ENCODE data around the gene TNPO2. TPM values are rescaled to one million over a fixed set of nuclear protein-coding genes. Genes with fewer than 3 reads are reported as not detected.

TNPO2 gene
- total and polyA plus RNA-seq, 2 of the 13 experiments (the other 11 are each of a cell fraction or from before 2014, with no cell fraction given) = 31.7 to 61.0 TPM

DNA sequence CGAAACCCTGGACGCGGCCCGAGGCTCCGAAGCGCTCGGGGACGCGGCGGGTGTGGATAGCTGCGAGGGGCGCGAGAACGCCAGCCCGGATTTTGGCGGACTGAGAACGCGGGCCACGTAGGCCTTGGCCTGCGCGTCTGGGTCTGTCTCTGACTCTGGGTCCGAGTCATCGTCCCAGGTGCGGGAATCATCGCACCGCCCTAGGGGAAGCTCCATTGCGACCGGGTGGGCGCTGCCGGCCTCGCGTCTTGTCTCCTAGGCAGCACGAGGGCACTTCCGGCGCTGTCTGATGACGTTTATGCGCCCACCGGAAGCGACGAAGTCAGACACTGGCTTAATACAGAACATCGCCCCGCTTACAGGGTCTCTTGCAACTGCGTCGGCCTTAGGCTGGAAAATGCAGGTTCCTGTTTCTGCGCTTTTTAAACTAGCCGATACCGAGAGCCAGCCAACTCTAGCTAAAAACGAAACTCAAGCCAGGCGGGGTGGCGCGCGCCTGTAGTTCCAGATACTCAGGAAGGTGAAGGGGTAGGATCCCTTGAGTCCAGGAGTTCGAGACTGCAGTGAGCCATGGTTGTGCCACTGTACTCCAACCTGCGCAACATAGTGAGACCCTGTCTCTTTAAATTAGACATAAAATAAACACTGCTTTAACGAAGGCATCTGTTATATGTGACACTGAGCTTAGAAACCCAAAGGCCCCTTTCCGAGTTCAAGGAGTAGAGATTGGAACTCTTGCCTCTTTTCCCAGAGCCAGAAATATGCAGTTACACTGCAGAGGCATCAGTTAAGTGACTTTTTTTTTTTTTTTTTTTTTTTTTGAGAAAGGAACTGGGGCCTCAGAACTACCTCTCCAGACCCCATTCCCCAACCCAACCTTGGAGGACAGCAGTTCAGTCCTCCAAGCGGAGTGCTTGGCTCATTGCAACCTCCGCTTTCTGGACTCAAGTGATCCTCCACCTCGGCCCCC, 27.1 kb downstream of the TNPO2 start, which contains the start of gene FBXW9 (continued):
- TF ChIP-seq PHF21A (CRISPR knock-in tag; IDR thresholded peaks at IDR 0.05) (no peak), KAT7 (CRISPR knock-in tag; IDR thresholded peaks at IDR 0.05; ENCODE audit: borderline replicate concordance) (no peak), ZNF878 (CRISPR knock-in tag; IDR thresholded peaks at IDR 0.05) (no peak), DRAP1 (CRISPR knock-in tag; IDR thresholded peaks at IDR 0.05) (peak; percentile 75), ZFP90 (CRISPR knock-in tag; IDR thresholded peaks at IDR 0.05; ENCODE audit: borderline replicate concordance) (peak; percentile 59; the same call in 1 of the 2 replicates), BCLAF1 (IDR thresholded peaks at IDR 0.05) (no peak), HDAC6 (IDR thresholded peaks at IDR 0.05; ENCODE audit: low read depth, low read length) (no peak), CBFB (CRISPR knock-in tag; IDR thresholded peaks at IDR 0.05) (0 out of 2 replicates have a peak, but pooled peaks have one; percentile 70), SP4 (CRISPR knock-in tag; IDR thresholded peaks at IDR 0.05) (peak; percentile 42; the same call in 1 of the 2 replicates), ZBTB8A (CRISPR knock-in tag; IDR thresholded peaks at IDR 0.05; ENCODE audit: borderline replicate concordance, low read depth) (no peak), ZNF672 (CRISPR knock-in tag; IDR thresholded peaks at IDR 0.05) (no peak), ZNF274 (CRISPR knock-in tag; IDR thresholded peaks at IDR 0.05) (peak; percentile 40; the same call in 1 of the 2 replicates), ZNF496 (CRISPR knock-in tag; IDR thresholded peaks at IDR 0.05; ENCODE audit: insufficient replicate concordance) (no peak), ZNF33A (CRISPR knock-in tag; IDR thresholded peaks at IDR 0.05; ENCODE audit: borderline replicate concordance) (no peak)
- TF ChIP-seq, protein P1, sequence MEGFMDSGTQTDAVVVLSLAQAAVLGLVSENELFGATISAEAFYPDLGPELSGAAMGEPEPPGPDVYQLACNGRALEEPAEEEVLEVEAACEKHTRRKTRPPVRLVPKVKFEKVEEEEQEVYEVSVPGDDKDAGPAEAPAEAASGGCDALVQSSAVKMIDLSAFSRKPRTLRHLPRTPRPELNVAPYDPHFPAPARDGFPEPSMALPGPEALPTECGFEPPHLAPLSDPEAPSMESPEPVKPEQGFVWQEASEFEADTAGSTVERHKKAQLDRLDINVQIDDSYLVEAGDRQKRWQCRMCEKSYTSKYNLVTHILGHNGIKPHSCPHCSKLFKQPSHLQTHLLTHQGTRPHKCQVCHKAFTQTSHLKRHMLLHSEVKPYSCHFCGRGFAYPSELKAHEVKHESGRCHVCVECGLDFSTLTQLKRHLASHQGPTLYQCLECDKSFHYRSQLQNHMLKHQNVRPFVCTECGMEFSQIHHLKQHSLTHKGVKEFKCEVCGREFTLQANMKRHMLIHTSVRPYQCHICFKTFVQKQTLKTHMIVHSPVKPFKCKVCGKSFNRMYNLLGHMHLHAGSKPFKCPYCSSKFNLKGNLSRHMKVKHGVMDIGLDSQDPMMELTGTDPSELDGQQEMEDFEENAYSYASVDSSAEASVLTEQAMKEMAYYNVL (CRISPR knock-in tag; IDR thresholded peaks at IDR 0.05; ENCODE audit: borderline replicate concordance) = 0 out of 2 replicates have a peak, but pooled peaks have one; percentile 69
- TF ChIP-seq, protein P2, sequence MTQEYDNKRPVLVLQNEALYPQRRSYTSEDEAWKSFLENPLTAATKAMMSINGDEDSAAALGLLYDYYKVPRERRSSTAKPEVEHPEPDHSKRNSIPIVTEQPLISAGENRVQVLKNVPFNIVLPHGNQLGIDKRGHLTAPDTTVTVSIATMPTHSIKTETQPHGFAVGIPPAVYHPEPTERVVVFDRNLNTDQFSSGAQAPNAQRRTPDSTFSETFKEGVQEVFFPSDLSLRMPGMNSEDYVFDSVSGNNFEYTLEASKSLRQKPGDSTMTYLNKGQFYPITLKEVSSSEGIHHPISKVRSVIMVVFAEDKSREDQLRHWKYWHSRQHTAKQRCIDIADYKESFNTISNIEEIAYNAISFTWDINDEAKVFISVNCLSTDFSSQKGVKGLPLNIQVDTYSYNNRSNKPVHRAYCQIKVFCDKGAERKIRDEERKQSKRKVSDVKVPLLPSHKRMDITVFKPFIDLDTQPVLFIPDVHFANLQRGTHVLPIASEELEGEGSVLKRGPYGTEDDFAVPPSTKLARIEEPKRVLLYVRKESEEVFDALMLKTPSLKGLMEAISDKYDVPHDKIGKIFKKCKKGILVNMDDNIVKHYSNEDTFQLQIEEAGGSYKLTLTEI (CRISPR knock-in tag; conservative IDR thresholded peaks at IDR 0.05) = no peak
- TF ChIP-seq, protein P3, sequence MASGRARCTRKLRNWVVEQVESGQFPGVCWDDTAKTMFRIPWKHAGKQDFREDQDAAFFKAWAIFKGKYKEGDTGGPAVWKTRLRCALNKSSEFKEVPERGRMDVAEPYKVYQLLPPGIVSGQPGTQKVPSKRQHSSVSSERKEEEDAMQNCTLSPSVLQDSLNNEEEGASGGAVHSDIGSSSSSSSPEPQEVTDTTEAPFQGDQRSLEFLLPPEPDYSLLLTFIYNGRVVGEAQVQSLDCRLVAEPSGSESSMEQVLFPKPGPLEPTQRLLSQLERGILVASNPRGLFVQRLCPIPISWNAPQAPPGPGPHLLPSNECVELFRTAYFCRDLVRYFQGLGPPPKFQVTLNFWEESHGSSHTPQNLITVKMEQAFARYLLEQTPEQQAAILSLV (CRISPR knock-in tag; IDR thresholded peaks at IDR 0.05; ENCODE audit: borderline replicate concordance) = peak; percentile 38; the same call in 1 of the 2 replicates
